ENCODE data around the gene PAFAH1B1.
"Not testable (repeated sequence)": the region's sequence is repeated elsewhere in the genome, so short reads cannot be mapped to it uniquely, and the experiment has no call there.

The PAFAH1B1 gene

DNA sequence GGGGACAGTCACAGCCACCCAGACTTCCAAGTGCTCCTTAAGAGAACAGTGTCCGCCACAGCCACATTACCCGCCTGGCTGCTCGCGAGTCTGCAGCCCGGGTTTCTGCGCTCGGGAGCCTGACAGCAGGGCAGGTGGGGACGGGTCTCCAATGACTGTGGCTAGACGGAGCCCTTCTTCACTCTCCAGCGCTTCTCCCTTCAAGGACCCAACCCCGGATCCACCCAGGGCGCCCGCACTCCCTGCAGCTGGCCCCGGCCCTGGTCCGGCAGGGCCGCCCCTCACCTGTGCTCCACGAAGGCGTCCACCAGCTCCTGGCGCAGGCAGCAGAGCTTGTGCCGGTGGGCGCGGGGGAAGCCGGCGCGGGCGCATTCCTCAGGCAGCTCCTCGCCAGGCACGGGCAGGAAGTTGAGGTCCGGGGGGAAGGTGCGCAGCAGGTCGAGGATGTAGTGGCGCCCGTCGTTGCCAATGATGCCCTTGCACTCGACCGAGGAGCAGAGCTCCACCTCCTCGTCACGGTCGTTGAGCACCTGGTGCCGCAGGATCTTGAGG is 104.2 kb downstream of the PAFAH1B1 start:
- no peak overlapping the region for H3K9ac ChIP-seq (ENCODE audit: low read length)
- no peak overlapping the region for H3K4me3 ChIP-seq (ENCODE audit: low read depth, low read length)
- no peaks in the 10 kb centered on the region for H3K9me3 ChIP-seq (ENCODE audit: control insufficient read depth, insufficient read depth, low read depth, low read length)
- H3K27ac ChIP-seq (ENCODE audit: low read depth, low read length), result no peak overlapping the region
- no peaks in the 10 kb centered on the region for H3K27me3 ChIP-seq (ENCODE audit: control insufficient read depth, insufficient read depth, low read length)
- peaks cover 87% of the 10 kb centered on the region for H3K36me3 ChIP-seq (ENCODE audit: control insufficient read depth, insufficient read depth, low read length)
- no peaks in the 10 kb centered on the region for H3K4me1 ChIP-seq (ENCODE audit: control insufficient read depth, insufficient read depth, low read length)

GRCh38 chr17:2699216-2699805 is 105.9 kb downstream of the PAFAH1B1 start:
- not testable (repeated sequence) for H3K27ac ChIP-seq (ENCODE audit: low read depth, low read length); H3K9ac ChIP-seq (ENCODE audit: low read length); H3K4me3 ChIP-seq (ENCODE audit: low read depth, low read length); H3K4me1 ChIP-seq (ENCODE audit: control insufficient read depth, insufficient read depth, low read length); H3K9me3 ChIP-seq (ENCODE audit: control insufficient read depth, insufficient read depth, low read depth, low read length); H3K27me3 ChIP-seq (ENCODE audit: control insufficient read depth, insufficient read depth, low read length)
- peaks cover 86% of the 10 kb centered on the region for H3K36me3 ChIP-seq (ENCODE audit: control insufficient read depth, insufficient read depth, low read length)

DNA sequence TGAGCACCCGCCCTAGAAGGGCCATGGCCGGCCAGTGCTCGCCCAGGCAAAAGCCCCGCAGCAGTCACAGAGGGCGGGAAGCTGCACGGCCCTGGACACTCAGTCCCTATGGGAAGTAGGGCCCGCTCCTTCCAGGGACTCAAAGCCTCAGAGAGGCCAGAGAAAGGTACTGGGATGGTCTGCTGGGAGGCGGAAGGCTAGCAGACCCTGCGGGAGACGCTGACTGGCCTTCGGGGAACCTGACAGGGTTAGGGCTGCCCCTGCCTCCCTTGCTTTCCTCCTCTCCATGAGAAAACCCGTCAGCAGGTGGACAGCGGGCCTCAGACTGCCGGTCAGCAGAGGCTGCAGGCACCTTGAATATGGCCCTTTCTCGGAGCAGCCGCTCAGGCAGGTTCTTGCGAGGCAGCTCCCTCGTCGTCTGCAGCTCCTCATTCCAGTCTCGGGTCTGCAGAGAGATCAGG is 106.6 kb downstream of the PAFAH1B1 start:
- Histone ChIP-seq H3K4me1 (ENCODE audit: control insufficient read depth, insufficient read depth, low read length) (0 out of 2 replicates have a peak, but pooled peaks cover 2% of the 10 kb centered on the region), H3K36me3 (ENCODE audit: control insufficient read depth, insufficient read depth, low read length) (peaks cover 84% of the 10 kb centered on the region), H3K9ac (ENCODE audit: low read length) (no peak overlapping the region), H3K27me3 (ENCODE audit: control insufficient read depth, insufficient read depth, low read length) (no peaks in the 10 kb centered on the region), H3K27ac (ENCODE audit: low read depth, low read length) (no peak overlapping the region), H3K4me3 (ENCODE audit: low read depth, low read length) (no peak overlapping the region), H3K9me3 (ENCODE audit: control insufficient read depth, insufficient read depth, low read depth, low read length) (no peaks in the 10 kb centered on the region)

- Histone ChIP-seq H3K9ac (ENCODE audit: low read length) (no peak overlapping the region), H3K4me1 (ENCODE audit: control insufficient read depth, insufficient read depth, low read length) (peaks cover 7% of the 10 kb centered on the region; the same call in 1 of the 2 replicates), H3K27ac (ENCODE audit: low read depth, low read length) (no peak overlapping the region), H3K4me3 (ENCODE audit: low read depth, low read length) (no peak overlapping the region), H3K27me3 (ENCODE audit: control insufficient read depth, insufficient read depth, low read length) (no peaks in the 10 kb centered on the region), H3K9me3 (ENCODE audit: control insufficient read depth, insufficient read depth, low read depth, low read length) (no peaks in the 10 kb centered on the region), H3K36me3 (ENCODE audit: control insufficient read depth, insufficient read depth, low read length) (peaks cover 78% of the 10 kb centered on the region)
Measured at GRCh38 chr17:2700491-2701141, 107.2 kb downstream of the PAFAH1B1 start.

DNA sequence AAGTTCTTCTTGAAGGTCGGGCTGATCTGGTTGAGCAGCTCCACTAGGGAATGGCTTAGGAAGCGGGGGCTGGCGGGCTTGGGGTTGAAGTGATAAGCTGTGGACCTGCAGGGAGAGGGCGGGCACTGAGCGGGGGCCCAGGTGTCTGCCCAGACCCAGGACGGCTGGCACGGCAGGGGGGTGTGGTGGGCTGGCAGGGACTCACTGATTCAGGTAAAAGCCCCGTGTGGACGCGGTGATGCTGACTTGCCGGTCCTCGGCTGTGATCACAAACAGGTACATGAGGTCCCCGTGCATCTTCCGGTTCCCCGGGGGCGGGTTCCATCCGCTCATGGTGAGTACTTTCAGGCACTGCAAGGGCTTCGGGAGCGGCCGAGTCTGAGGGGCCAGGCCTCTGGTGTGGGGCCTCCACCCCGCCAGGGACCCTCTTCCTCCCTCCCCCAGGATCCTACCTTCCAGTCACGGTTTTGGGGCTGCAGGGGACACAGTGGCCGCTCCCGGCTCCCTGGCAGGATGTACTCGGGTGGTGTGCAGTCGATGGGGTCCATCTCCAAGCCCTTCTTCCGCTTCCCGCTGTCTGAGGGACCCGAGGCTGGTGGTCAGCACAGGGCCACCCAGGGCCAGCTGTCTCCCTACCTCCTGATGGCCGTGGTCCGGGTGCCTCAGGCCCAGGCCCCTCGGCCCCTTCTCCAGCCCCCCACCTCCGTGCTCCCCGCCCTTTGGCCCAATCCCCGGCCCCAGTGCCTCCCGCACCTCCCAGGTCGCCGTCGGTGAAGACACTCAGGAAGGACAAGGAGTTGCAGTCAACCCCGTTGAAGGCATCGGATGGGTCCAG is 107.9 kb downstream of the PAFAH1B1 start:
- Histone ChIP-seq H3K9me3 (ENCODE audit: control insufficient read depth, insufficient read depth, low read depth, low read length) (no peaks in the 10 kb centered on the region), H3K27me3 (ENCODE audit: control insufficient read depth, insufficient read depth, low read length) (no peaks in the 10 kb centered on the region), H3K4me3 (ENCODE audit: low read depth, low read length) (no peak overlapping the region), H3K27ac (ENCODE audit: low read depth, low read length) (no peak overlapping the region), H3K9ac (ENCODE audit: low read length) (no peak overlapping the region), H3K36me3 (ENCODE audit: control insufficient read depth, insufficient read depth, low read length) (peaks cover 70% of the 10 kb centered on the region), H3K4me1 (ENCODE audit: control insufficient read depth, insufficient read depth, low read length) (peaks cover 9% of the 10 kb centered on the region)

DNA sequence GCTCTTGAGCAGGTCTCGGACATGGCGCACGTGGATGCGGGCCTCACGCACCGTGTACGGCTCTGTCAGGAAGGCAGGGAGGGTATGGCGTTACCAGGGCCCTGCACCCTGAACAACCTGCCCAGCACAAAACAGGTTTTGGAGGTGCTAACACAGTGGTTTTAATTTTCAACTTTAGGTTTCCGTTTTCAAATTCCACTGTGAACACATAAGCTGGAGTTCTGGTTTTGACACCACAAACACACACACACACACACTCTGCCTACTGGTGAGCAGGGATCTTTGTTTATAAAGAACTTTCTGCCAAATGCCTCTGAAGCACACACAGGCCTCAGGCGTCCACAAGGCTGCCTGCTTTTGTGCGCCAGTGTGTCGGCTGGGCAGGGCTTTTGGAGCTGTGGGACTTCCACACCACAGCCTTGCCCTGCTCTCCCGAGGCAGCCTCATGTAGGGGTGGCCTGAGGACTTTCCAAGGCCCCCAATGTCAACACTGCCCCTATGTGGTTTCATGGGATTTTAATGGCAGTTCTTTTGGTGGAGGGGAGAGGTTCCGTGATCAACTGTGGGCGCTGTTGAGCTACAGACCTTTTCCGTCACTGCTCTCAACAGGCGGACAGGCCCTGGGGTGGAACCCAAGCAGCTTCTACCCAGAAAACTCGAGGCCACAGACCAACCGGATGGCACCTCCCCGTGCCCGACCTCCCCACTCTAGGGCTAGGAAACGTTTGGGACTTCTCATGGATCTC is 108.7 kb downstream of the PAFAH1B1 start:
- H3K9ac ChIP-seq (ENCODE audit: low read length), result no peak overlapping the region
- H3K4me3 ChIP-seq (ENCODE audit: low read depth, low read length), result no peak overlapping the region
- peaks cover 9% of the 10 kb centered on the region for H3K4me1 ChIP-seq (ENCODE audit: control insufficient read depth, insufficient read depth, low read length)
- H3K27ac ChIP-seq (ENCODE audit: low read depth, low read length), result no peak overlapping the region
- peaks cover 66% of the 10 kb centered on the region for H3K36me3 ChIP-seq (ENCODE audit: control insufficient read depth, insufficient read depth, low read length)
- H3K27me3 ChIP-seq (ENCODE audit: control insufficient read depth, insufficient read depth, low read length), result no peaks in the 10 kb centered on the region
- H3K9me3 ChIP-seq (ENCODE audit: control insufficient read depth, insufficient read depth, low read depth, low read length), result no peaks in the 10 kb centered on the region

GRCh38 chr17:2703181-2703580 is 109.7 kb downstream of the PAFAH1B1 start:
- peaks cover 56% of the 10 kb centered on the region for H3K36me3 ChIP-seq (ENCODE audit: control insufficient read depth, insufficient read depth, low read length)
- H3K27ac ChIP-seq (ENCODE audit: low read depth, low read length), result no peak overlapping the region
- no peaks in the 10 kb centered on the region for H3K27me3 ChIP-seq (ENCODE audit: control insufficient read depth, insufficient read depth, low read length)
- no peaks in the 10 kb centered on the region for H3K9me3 ChIP-seq (ENCODE audit: control insufficient read depth, insufficient read depth, low read depth, low read length)
- H3K9ac ChIP-seq (ENCODE audit: low read length), result no peak overlapping the region
- H3K4me1 ChIP-seq (ENCODE audit: control insufficient read depth, insufficient read depth, low read length), result peaks cover 14% of the 10 kb centered on the region
- no peak overlapping the region for H3K4me3 ChIP-seq (ENCODE audit: low read depth, low read length)

DNA sequence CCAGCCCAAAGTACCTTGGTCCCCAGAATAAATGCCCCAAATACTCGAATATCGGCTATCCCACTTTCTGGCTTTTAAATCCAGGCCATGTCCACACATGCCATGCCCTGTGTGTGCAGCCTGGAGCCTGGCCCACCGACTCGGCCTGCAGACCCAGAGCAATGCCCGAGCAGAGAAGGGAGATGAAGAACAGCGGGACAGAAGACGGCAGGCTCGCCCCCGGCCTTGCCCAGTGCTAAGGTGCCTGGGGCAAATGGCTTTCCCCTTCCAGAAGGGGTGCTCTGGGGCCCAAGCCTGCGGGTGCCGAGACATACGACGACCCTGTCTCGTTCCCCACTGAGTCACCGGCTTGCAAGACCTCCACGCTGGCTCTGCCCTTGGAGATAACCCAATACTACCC is 110.2 kb downstream of the PAFAH1B1 start:
- no peak overlapping the region for H3K27ac ChIP-seq (ENCODE audit: low read depth, low read length)
- H3K9ac ChIP-seq (ENCODE audit: low read length), result no peak overlapping the region
- peaks cover 51% of the 10 kb centered on the region for H3K36me3 ChIP-seq (ENCODE audit: control insufficient read depth, insufficient read depth, low read length)
- no peaks in the 10 kb centered on the region for H3K9me3 ChIP-seq (ENCODE audit: control insufficient read depth, insufficient read depth, low read depth, low read length)
- H3K4me1 ChIP-seq (ENCODE audit: control insufficient read depth, insufficient read depth, low read length), result peaks cover 17% of the 10 kb centered on the region
- no peak overlapping the region for H3K4me3 ChIP-seq (ENCODE audit: low read depth, low read length)
- no peaks in the 10 kb centered on the region for H3K27me3 ChIP-seq (ENCODE audit: control insufficient read depth, insufficient read depth, low read length)

GRCh38 chr17:2704031-2704889 is 110.8 kb downstream of the PAFAH1B1 start:
- Histone ChIP-seq H3K36me3 (ENCODE audit: control insufficient read depth, insufficient read depth, low read length) (peaks cover 46% of the 10 kb centered on the region), H3K27ac (ENCODE audit: low read depth, low read length) (no peak overlapping the region), H3K27me3 (ENCODE audit: control insufficient read depth, insufficient read depth, low read length) (no peaks in the 10 kb centered on the region), H3K9ac (ENCODE audit: low read length) (no peak overlapping the region), H3K9me3 (ENCODE audit: control insufficient read depth, insufficient read depth, low read depth, low read length) (no peaks in the 10 kb centered on the region), H3K4me3 (ENCODE audit: low read depth, low read length) (no peak overlapping the region), H3K4me1 (ENCODE audit: control insufficient read depth, insufficient read depth, low read length) (peaks cover 22% of the 10 kb centered on the region)

GRCh38 chr17:2704890-2705248 is 111.4 kb downstream of the PAFAH1B1 start:
- Histone ChIP-seq H3K27me3 (ENCODE audit: control insufficient read depth, insufficient read depth, low read length) (no peaks in the 10 kb centered on the region), H3K4me1 (ENCODE audit: control insufficient read depth, insufficient read depth, low read length) (peaks cover 26% of the 10 kb centered on the region), H3K9me3 (ENCODE audit: control insufficient read depth, insufficient read depth, low read depth, low read length) (no peaks in the 10 kb centered on the region), H3K27ac (ENCODE audit: low read depth, low read length) (no peak overlapping the region), H3K4me3 (ENCODE audit: low read depth, low read length) (no peak overlapping the region), H3K9ac (ENCODE audit: low read length) (no peak overlapping the region), H3K36me3 (ENCODE audit: control insufficient read depth, insufficient read depth, low read length) (peaks cover 44% of the 10 kb centered on the region)

Data from HUES6 (cell line).